NCI-H2171 treated with DMSO at 0.1 percent for 48 hours (cell line): ENCODE results near the gene ANO3.

Source experiments
- DNase-seq: peaks from one replicate; lab custom pipeline; 2025; lab: John Stamatoyannopoulos, UW

ANO3 gene

DNA sequence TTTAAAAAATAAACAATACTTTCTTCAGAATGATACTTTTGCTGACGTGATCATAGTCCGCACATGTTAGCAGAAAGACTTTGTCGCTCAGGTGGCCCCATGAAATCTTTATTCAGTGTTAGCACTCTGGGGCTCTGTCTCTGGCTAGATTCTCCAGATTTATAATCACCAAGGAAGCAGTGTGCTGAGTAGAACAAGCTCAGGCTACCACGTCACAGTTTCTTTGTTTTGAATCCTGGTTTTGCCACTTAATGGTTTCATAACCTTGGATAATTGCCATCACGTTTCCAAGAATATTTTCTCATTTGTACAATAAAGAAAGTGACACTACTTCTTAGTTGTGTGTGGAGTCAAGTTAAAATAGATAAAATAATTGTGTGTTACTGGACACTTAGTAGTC lies 244.0 kb downstream of the ANO3 start:
- no peak for DNase-seq

DNA sequence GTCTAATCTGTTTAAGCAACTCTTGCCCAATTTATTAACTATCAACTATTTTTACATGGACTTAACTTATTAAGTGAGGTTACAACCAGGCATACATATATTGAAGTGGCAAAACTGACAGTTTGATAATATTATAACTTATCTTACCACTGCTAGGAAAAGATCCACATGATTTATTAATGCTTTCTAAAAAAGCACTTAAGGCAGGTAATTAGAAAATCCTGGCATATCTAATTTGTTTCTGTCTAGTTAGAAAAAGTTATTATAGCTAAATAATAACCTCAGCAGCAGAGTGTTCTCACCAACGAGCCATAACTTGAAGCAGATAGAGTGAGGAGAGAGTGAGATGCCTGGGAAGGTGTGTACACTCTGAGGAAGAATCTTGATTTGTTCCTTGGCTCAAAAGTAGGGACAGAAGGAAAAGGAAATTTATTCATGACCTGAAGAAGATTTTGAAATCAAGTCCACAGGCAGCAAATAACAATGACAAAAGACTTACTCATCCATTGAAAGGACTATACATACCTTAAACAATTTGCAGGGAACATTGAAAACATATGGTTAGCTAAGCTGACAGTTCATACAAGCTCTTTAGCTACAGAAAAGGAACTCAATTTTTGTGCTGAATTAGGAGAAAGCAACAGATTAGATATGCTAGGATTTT lies 247.2 kb downstream of the ANO3 start:
- DNase-seq = no peak

DNA sequence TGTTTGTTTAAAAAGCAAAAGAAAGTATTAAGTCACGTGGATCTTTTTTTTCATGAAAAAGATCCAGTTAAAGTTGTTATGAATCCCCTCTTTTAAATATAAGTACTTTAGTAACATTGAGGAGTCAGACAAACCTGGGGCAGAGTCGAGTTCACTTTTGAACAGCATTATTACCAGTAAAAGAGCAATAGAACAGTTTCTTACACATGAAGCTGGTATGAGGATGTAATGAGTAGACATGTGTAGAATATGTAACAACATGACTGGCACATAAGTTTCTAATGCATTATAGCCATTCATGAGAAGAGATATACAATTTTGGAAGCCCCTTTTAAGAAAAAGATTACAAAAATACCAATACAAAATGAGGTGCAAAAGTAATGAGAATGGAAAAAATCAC lies 247.8 kb downstream of the ANO3 start:
- DNase-seq = no peak

DNA sequence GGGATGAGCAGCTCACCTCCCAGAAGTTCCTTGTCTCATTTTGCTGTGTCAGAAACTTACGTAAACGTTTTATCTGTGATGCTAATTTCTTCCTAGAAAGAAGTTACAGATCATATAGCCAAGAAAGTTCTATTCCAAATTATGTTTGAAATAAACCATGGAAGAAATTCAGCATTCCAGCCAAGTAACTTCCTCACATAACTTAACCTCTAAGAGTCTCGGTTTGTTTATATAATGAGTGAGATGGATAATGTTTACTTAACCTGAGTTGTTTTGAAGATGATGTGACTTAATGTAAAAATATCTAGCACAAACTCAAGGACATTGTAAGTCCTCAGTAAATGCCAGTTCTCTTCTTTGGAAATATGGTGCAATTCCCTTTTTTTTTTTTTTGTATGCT lies 249.0 kb downstream of the ANO3 start:
- no peak for DNase-seq

DNA sequence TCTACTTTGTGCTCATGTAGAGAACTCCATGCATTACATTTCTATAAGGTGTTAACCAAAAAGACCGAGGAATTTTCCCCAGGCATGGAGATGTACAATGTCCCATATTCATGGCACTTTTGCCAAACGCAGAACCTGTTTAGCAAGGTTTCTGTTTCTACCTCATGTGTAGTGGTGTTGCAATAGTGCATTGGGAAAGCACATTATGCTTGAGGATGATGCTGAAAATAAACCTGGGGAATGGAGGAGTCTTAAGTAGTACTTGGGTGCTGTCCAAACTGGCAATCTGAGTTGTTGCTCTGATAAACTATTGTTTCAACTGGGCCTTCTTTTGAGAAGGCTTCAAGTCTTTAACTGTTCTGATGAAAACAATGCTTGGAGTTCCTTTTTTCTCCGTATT lies 251.6 kb downstream of the ANO3 start:
- DNase-seq = no peak

DNA sequence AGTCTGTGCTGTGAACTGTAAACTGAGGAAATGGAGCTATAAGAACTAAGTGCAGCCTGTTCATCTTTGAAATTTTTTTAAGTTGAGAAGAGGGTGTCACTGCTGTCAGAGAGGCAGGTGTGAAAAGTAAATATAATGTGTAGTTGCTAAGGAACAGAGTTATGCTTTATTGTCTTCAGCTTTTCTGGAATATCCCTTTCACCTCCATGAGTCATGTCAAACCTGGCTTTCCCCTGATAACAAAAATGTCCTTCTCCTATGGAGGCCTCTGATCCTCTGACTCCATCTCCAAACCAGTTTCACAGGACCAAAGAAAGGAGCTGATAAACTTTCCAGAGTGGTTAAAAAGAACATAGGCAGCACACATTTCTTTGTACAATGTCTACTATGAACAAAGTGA lies 252.9 kb downstream of the ANO3 start:
- DNase-seq = no peak

DNA sequence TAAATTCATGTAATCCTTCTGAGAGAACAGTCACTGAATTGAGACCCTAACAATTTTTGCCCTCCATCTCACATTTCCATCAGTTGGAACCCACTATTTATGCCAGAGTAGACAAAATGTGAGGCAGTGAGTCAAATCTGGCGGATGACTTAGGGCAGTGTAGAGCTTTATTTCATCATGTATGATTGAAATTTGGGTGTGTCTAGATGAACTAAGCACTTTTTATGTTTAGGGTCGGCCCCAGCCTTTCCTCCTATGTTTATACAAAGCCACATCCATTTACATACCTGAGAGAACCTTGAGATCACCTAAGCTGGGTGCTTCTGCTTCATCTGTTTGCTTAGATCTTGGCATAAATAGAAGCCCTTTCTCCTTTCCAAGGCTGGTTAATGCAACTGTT lies 255.1 kb downstream of the ANO3 start:
- DNase-seq = no peak

DNA sequence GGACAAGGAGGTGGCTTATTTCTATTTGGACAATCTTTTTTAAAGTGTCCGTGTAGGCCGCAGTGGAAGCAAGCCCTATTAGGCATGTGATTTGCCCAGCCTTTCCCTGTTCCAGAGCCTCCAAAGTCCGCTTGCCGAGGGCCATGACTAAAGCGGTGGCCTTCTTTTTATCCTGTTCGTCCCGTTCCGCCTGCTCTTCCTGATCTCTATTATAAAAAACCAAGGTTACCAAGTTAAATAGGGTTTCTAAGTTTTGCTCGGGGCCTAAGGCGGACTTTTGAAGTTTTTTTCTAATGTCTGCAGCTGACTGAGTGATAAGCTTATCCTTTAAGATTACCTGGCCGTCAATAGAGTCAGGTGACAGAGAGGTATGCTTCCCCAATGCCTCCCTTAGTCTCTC lies 261.8 kb downstream of the ANO3 start:
- DNase-seq = no peak

DNA sequence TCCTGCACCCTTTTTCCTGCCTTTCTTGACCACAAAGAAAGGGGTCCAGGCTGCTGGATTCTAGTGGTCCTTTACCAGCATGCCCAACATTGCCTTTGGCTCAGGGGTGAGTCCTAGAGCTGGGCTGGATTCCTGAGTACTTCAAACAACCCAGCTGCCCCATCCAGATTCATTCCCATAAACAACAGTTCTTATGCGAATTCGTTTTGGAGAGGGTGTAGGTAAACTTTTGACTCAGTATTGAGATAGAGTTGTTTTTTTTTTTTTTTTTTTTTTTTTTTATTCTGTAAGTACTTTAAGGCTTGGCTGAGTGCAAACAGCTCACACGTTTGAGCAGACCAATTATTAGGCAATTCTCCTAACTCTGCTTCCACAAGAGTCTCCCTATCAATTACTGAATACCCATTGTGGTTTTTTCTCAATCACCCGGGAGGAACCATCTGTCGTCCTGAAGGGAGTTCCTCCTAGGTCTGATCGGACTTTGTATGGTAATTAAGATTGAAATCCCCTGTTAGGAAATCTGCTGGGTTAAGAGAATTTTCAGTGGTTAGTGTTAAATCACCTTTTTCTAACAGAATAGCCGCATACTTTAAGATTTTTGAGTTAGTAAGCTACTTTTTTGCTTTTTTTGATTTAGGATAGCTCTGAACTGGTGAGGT lies 263.4 kb downstream of the ANO3 start:
- DNase-seq = peak; percentile 77

DNA sequence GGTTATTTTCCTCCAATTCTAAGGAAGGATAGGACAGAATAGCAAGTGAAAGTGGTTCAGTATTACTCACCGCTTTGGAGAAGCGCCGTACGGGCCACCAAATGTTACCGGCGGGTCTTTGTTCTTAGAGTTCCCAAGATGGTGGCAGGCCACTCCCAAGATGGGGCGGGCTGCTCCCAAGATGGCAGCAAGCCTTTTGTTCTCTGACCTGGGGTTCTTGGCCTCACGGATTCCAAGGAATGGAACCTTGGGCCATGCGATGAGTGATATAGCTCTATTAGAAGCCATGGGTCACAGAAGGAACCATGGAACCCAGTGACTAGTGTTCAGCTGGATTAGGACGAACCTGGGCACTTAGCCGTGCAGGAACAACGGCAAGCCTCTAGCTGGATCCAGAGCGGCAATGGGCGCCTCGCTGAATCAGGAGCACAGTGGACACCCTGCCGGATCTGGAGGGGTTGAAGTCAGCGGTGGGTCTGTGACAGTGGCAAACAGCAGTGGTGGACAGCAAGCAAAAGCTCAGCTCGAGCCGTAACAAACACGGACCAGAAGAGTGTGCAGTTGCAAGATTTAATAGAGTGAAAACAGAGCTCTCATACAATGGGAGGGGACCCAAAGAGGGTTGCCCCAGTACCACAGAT lies 265.2 kb downstream of the ANO3 start:
- peak; percentile 64 for DNase-seq

DNA sequence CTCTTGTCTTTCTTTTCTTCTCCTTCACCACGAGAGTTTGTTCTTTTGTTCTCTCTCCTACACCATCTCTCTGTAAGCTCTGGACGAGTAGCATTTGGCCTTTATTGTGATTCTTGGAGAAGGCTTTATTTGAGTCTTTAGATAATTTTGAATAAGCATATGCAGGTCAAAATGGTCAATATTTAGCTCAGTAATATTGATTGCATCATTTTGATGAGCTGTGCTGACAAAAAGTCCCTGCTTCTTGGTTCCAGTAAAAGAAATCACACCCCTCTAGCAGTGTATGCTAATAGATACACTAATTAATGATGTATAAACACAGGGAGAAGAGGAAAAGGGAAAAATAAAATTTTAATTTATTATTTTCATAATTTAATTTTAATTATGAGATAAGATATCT lies 266.0 kb downstream of the ANO3 start:
- DNase-seq = no peak

DNA sequence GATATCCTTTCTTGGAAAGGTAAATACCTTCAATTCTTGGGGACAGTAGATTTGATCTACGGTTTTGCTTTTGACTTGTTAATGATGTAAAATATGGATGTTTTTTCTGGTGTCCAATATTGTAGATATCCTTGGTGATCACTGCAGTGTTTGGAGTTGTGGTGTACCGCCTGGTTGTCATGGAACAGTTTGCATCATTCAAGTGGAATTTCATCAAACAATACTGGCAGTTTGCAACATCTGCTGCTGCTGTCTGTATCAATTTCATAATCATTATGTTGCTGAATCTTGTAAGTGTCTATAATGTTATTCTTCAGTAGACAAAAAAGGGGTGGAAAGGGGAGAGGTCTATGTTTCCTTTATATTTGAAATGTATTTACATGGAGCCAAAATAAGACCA lies 267.5 kb downstream of the ANO3 start:
- DNase-seq = peak; percentile 76

DNA sequence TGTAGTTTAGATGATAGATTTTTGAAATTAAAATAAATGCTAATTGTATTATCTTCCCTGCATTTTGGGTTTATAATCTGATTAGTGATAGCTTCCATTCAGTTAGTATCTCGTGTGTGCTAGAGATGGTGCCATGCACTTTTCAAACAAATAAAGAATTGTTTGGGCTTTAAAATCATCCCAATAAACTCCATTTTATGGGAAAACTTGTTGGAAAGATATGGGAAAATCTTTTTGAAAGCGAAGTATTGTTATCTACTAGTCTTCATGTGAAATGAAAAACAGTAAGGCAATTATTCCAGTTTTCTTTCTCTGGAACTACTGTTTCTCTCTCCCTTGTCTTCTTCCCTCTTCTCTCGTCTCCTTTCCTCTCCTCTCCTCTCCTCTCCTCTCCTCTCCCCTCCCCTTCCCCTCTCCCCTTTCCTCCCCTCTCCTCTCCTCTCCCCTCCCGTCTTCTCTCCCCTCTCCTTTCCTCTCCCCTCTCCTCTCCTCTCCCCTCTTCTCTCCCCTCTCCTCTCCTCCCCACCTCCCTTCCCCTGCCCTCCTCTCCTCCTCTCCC lies 268.0 kb downstream of the ANO3 start:
- no peak for DNase-seq

DNA sequence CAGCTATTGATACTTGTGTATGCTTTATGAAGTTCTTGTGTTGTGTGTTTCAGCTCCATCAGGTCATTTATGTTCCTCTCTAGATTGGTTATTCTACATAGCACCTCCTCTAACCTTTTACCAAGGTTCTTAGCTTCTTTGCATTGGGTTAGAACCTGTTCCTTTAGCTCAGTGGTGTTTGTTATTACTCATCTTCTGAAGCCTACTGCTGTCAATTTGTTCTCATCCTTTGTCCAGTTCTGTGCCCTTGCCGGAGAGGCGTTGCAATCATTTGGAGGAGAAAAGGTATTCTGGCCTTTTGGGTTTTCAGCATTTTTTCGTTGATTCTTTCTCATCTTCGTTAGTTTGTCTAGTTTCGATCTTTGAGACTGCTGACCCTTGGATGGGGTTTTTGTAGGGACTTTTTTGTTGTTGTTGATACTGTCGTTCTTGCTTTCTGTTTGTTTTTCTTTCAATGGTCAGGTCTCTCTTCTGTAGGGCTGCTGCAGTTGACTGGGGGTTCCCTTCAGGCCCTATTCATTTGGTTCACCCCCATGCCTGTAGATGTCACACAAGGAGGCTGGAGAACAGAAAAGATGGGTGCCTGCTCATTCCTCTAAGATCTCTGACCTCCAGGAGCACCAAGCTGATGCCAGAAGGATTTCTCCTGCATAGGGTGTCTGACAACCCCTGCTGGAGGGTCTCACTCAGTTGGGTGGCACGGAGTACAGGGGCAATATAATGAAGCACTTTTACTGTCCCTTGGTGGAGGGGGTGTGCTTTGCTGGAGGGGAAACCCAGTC lies 276.0 kb downstream of the ANO3 start:
- no peak for DNase-seq

DNA sequence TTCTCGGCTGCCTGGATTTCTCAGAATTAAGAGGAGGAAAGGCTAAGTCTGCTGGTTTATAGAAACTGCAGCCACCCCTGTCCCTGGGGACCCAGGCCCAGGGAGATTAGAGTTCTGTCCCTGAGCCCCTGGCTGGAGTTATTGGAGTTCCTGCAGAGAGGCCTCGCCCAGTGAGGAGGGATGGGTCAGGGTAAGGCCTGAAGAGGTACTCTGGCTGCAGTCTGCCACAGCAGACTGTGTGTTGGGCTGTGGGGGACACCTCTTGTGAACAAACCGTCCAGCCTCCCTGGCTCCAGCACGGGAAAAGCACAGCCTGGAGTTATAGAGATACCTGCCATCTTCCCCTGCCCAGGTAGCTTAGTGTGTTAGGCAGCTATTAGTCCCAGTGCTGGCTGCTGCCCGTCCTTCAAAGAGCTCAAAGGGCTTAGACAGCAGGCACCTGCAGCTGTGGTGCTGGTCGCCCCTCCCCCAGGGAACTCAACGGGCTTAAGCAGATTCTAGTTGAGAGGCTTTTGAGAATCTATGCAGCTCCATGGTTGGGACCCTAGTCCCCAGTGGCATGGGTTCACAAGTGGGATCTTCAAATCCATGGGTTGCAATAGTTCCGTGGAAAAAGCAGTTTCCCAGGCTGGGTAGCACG lies 276.7 kb downstream of the ANO3 start:
- no peak for DNase-seq

DNA sequence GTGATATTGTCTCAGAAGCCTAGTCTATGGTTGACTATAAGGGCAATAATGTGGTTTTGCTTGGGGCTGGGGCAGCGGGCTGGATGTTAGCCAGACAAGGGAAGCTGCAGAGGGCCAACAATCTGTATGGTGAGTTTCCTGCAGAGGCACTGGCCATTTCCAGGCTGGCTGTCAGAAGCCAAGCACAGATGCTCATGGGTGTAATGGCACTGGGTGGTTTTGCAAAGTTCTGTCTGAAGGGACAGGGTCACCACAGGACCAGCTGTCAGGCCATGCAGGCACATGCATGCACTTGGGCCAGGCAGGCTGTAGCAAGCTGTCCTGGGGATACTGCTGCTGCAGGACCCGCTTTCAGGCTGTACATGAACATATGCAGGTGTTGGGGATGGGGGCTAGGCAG lies 281.8 kb downstream of the ANO3 start:
- no peak for DNase-seq

DNA sequence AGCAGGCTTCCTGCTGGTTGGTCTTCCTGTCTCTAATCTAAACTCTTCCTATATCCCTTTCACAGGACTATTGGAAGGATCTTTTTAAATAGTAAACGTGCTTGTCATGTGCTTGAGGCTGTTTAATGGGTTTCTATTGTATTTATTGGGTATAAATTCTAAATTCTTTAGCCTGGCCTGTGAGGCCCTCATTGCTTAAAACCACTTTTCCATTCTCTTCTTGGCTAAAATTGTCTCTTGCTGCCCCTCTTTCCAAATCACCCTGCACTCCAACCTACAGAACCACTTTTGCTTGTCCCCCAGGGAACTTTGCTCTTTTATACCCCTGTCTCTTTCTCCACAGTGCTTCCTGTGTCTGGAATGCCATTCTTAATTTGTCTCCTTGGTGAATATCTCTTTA lies 286.5 kb downstream of the ANO3 start:
- DNase-seq = no peak

DNA sequence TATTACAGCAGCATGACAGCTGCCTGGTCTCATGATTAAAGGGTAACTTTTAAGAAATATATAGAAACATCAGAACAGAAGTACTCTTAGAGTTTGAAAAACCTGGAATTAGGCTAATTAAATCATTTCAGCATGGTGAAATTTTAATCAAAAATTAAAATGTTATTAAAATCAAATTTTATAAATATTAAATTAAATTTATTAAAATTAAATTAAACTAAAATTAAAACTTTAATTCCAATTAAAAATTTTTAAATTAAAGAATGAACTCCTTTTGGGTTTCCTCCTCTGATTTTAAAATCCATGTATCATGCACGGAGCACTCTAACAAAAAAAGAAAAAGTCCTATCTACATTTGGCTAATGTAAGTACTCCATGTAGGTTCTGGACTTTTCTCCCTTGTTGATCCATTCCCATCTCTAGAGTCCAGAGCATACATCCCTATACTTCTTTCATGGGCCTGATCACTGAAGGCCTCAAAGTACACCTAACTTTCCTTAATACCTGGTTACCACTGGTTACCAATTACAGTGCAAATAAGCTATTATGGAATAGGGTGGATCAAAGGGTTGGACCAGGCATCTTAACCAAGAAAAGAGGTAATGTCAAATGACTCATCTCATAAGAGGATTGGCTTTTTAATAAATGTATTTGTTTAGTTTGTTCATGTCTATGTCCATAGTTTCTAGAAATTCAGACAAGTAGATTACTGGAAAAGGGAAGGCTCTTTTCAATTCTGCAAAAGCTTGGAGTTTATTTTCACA lies 288.5 kb downstream of the ANO3 start:
- DNase-seq = no peak

DNA sequence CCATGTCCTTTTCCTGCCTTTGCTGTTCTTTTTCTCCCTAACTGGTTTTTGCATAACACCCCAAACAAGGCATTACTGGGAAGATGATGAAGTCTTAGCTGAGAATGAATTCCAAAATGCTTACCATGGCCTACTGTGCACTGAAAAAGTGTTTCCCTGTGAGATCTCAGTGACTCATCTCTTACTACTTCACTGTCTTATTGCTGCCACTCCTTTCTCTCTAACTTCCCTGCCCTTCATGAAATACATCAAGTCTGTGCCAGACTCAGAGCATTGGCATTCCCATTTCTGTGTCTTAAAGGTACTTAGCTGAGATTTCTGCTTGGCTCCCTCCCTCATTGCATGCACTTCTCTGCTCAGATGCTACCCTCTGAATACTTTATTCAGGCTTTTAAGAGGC lies 289.2 kb downstream of the ANO3 start:
- DNase-seq = no peak

DNA sequence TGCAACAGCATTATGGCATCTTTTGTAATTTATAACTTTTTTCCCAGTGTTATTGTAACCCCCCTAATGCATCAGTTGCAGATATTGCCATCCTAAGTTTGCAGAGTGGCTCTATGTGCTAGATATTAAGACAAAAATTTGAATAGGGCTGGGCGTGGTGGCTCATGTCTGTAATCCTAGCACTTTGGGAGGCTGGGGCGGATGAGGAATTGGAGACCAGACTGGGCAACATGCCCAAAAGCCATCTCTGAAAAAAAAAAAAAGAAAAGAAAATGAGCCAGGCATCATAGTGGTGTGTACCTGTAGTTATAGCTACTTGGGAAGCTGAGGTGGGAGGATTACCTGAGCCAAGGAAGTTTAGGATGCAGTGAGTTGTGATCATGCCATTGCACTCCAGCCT lies 290.3 kb downstream of the ANO3 start:
- DNase-seq = peak; percentile 78

DNA sequence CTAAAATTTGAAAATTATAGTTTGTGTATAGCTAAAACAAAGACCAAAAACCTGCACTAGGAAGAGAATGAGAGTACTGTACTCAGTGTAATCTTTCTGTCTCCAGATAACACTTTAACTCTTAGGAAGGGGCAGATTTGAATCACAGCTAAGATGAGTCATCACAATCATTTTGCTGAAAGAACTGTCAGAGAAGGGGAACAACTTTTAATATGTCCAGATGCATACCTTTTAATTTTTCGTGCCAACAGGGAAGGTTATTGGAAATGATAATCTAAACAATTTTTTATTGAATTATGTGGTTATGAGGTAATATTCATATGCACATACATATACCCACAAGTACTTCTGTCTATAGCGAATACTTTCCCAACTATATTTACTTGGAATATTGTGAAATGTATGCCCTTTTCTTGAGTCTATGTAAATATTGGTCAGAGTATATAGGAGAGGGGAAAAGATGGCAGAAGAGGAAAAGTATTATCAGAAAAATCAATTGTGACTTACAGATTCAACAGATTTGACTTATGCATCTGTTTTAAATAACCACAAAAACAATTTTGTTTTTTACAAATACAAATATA lies 291.2 kb downstream of the ANO3 start:
- no peak for DNase-seq
